Prostate gland (tissue), 2 donors: Measurements from ENCODE around the gene C2orf49. TPM values are rescaled to one million over a fixed set of nuclear protein-coding genes. Genes with fewer than 3 reads are reported as not detected.

ENCODE experiments used
- DNase-seq: peaks from one replicate; pipeline ENCODE4 v3.0.0-alpha.2; 2019; ENCODE audit warnings: low spot score
- H3K27ac ChIP-seq, 2 donors: fragments of 200-600 bp; sonication (generic); 2 replicates each; pipeline ENCODE4 v1.5.1; 2017 to 2019
- H3K27me3 ChIP-seq: fragments of 200-600 bp; sonication (generic); replicated peaks from 2 replicates; pipeline ENCODE4 v1.5.1; 2019; ENCODE audit not compliant: insufficient read depth
- H3K36me3 ChIP-seq, 2 donors: fragments of 200-600 bp; sonication (generic); 1 replicate in 1 of 2; 2 replicates in 1 of 2; pipeline versions ENCODE4 v1.5.1 to v1.8.1; 2017 to 2019
- H3K4me1 ChIP-seq: fragments of 200-600 bp; sonication (generic); replicated peaks from 2 replicates; pipeline ENCODE4 v1.5.1; 2019
- H3K4me3 ChIP-seq, 2 donors: fragments of 200-600 bp; sonication (generic); 2 replicates each; pipeline ENCODE4 v1.5.1; 2017 to 2019
- H3K9me3 ChIP-seq: fragments of 200-600 bp; sonication (generic); 2 replicates; pipeline ENCODE4 v1.5.1; 2017
- POLR2A ChIP-seq: fragments of 450-650 bp; IDR thresholded peaks from one replicate; pipeline ENCODE4 v1.6.1; 2016; ENCODE audit warnings: antibody characterized with exemption, mild to moderate bottlenecking
- POLR2AphosphoS5 ChIP-seq: sonication (generic); formaldehyde crosslinking; IDR thresholded peaks from one replicate; pipeline ENCODE4 v1.6.1; 2017; ENCODE audit warnings: antibody characterized with exemption
- WGBS: methylation state at CpG from one replicate; pipeline ENCODE4 v1.1.5; 2018; 5-methylcytosine and 5-hydroxymethylcytosine counted together
- intact Hi-C: fragments of 100-400 bp; cut with DNase I; formaldehyde crosslinking; loops from one replicate; pipeline ENCODE4 v1.14.2; 2022
- total RNA-seq, 2 donors: library from RNA; depleted of rRNA; stranded (reverse); fragments of >200 nt; gene quantifications; one replicate each; pipeline ENCODE4 v1.1.0, GENCODE V29; 2016
- TF ChIP-seq, protein P1 (sequence below), 4 experiments: fragments of 200-600 bp in 2 of 4; fragments of 450-650 bp in 2 of 4; sonication (generic) in 2 of 4; IDR thresholded peaks; 1 replicate in 3 of 4; 2 replicates in 1 of 4; pipeline ENCODE4 v1.5.1; 2016 to 2019; ENCODE audit warnings: antibody characterized with exemption in 4 of 4, mild to moderate bottlenecking in 2 of 4, moderate library complexity in 2 of 4

The C2orf49 gene
- total RNA-seq, 2 donors from 2014 or later, result 13.1 to 26.2 TPM

DNA sequence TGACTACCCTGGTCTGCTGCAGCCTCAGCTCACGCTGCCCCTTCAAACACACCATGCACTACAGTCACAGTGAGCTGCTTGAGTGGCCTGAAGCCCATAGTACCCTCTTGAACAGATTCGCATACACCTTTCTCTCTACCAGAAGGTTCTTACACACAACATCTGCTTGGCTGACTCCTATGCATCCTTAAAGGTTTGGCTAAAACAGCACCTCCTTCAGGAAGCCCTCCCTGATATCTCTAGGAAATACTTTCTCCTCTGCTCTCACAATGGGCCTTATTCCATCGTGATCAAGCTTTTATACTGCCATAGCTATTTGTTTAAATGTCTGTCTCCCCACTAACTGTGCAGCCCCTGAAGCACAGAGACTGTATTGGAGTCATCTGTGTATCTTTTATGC is 39.3 kb upstream of the C2orf49 start:
- Histone ChIP-seq H3K36me3 (no peaks in the 10 kb centered on the region), H3K4me1 (no peaks in the 10 kb centered on the region), H3K4me3 (no peak overlapping the region), H3K9me3 (no peaks in the 10 kb centered on the region), H3K27me3 (no peaks in the 10 kb centered on the region), H3K27ac (peak overlapping the region in 1 of 2 donors; percentile 70)
- DNase-seq, result no peak
- 95% methylated on average over 3 of the region's 3 CpGs for whole genome bisulfite sequencing
- intact Hi-C loops, result no loop called here
- TF ChIP-seq, protein P1, sequence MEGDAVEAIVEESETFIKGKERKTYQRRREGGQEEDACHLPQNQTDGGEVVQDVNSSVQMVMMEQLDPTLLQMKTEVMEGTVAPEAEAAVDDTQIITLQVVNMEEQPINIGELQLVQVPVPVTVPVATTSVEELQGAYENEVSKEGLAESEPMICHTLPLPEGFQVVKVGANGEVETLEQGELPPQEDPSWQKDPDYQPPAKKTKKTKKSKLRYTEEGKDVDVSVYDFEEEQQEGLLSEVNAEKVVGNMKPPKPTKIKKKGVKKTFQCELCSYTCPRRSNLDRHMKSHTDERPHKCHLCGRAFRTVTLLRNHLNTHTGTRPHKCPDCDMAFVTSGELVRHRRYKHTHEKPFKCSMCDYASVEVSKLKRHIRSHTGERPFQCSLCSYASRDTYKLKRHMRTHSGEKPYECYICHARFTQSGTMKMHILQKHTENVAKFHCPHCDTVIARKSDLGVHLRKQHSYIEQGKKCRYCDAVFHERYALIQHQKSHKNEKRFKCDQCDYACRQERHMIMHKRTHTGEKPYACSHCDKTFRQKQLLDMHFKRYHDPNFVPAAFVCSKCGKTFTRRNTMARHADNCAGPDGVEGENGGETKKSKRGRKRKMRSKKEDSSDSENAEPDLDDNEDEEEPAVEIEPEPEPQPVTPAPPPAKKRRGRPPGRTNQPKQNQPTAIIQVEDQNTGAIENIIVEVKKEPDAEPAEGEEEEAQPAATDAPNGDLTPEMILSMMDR (IDR thresholded peaks at IDR 0.05), result no peak
- TF ChIP-seq POLR2A, result no peak
- no peak for TF ChIP-seq POLR2AphosphoS5

DNA sequence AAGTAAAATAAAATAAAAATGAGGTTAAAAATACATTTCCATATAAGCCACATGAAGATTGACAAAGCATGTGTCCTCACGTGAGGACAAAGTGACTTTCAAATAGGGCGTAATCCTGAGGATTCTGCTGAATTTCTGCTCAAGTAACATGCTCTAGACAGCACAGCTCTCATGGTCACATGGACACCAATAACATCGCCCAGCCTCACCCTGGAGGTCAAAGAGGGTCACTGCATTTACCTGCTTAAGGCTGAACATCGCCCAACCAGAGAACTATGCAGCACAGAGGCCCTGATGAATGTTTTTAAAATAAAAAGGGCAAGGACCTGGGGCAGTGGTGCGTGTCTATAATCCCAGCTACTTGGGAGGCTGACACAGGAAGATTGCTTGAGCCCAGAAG is 38.0 kb upstream of the C2orf49 start:
- H3K9me3 ChIP-seq, result no peaks in the 10 kb centered on the region
- 92% methylated on average over 5 of the region's 5 CpGs for WGBS
- H3K4me1 ChIP-seq, result no peaks in the 10 kb centered on the region
- H3K27ac ChIP-seq, result peak overlapping the region in 1 of 2 donors; percentile 70
- intact Hi-C loops, result no loop called here
- DNase-seq, result no peak
- no peaks in the 10 kb centered on the region for H3K36me3 ChIP-seq
- no peak for TF ChIP-seq POLR2AphosphoS5
- no peak for TF ChIP-seq POLR2A
- TF ChIP-seq, protein P1 (IDR thresholded peaks at IDR 0.05), result no peak
- no peaks in the 10 kb centered on the region for H3K27me3 ChIP-seq
- H3K4me3 ChIP-seq, result no peak overlapping the region

- H3K9me3 ChIP-seq, result no peaks in the 10 kb centered on the region
- no peak overlapping the region for H3K4me3 ChIP-seq
- intact Hi-C loops, result no loop called here
- no peaks in the 10 kb centered on the region for H3K27me3 ChIP-seq
- 91% methylated on average over 3 of the region's 3 CpGs for WGBS
- no peaks in the 10 kb centered on the region for H3K4me1 ChIP-seq
- TF ChIP-seq POLR2AphosphoS5 (no peak), POLR2A (no peak)
- TF ChIP-seq, protein P1 (IDR thresholded peaks at IDR 0.05), result no peak
- no peak overlapping the region for H3K27ac ChIP-seq
- peaks cover 0 to 4% of the 10 kb centered on the region in 2 donors for H3K36me3 ChIP-seq
- DNase-seq, result no peak
Observed at GRCh38 chr2:105301646-105302045, 35.7 kb upstream of the C2orf49 start.

GRCh38 chr2:105307146-105307545 is 30.2 kb upstream of the C2orf49 start:
- intact Hi-C loops, result no loop called here
- Histone ChIP-seq H3K9me3 (no peaks in the 10 kb centered on the region), H3K4me3 (no peak overlapping the region), H3K36me3 (peaks cover 0 to 4% of the 10 kb centered on the region in 2 donors), H3K4me1 (no peaks in the 10 kb centered on the region), H3K27ac (no peak overlapping the region), H3K27me3 (no peaks in the 10 kb centered on the region)
- WGBS, result 70% methylated on average over 7 of the region's 7 CpGs
- DNase-seq, result no peak
- no peak for TF ChIP-seq POLR2AphosphoS5
- TF ChIP-seq POLR2A, result no peak
- TF ChIP-seq, protein P1 (IDR thresholded peaks at IDR 0.05), result no peak

DNA sequence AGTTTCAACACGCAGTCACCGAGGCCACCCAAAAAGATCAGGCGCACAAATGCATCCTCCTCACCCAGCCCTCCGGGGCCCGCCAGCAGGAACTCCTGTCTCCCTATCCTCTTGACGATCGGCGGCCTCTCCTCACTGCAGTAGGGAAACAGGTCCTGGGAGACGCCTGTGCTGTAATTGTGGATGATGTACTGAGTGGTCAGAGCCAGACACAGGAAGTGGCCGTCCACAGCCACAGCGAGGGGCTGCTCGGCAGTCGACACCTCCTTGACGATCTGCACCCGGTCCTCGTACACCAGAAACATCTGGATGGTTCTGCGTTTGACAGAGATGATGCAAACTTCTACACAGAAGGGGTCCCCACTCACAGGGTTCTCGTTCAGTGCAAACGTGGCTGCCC is 29.8 kb upstream of the C2orf49 start:
- Histone ChIP-seq H3K27ac (no peak overlapping the region), H3K36me3 (peaks cover 0 to 4% of the 10 kb centered on the region in 2 donors), H3K4me3 (no peak overlapping the region), H3K9me3 (no peaks in the 10 kb centered on the region), H3K27me3 (no peaks in the 10 kb centered on the region), H3K4me1 (no peaks in the 10 kb centered on the region)
- TF ChIP-seq, protein P1 (IDR thresholded peaks at IDR 0.05), result no peak
- no peak for TF ChIP-seq POLR2A
- no peak for TF ChIP-seq POLR2AphosphoS5
- WGBS, result 91% methylated on average over 19 of the region's 19 CpGs
- DNase-seq, result no peak
- intact Hi-C loops, result no loop called here
